A673 (cell line): ENCODE results near the gene GALNT6. TPM values are rescaled to one million over a fixed set of nuclear protein-coding genes. Genes with fewer than 3 reads are reported as not detected.

Experiments used
- BruUV-seq: library from RNA; stranded (reverse); fragments of 400-500 nt; replicated peaks from 2 replicates; lab custom pipeline; 2021; lab: Mats Ljungman, UMichigan
- CTCF ChIA-PET: fragments of 300-600 bp; sonication (Branson Sonifier 250); formaldehyde crosslinking; loops from one replicate; lab custom pipeline; 2022; ENCODE audit warnings: antibody characterized with exemption; lab: Charles Lee
- POLR2A ChIA-PET: fragments of 300-600 bp; sonication (Branson Sonifier 250); formaldehyde crosslinking; loops from one replicate; lab custom pipeline; 2022; ENCODE audit warnings: antibody characterized with exemption; ENCODE audit not compliant: low non-redundant PET; lab: Charles Lee
- DNase-seq: peaks from one replicate; pipeline ENCODE4 v3.0.0-alpha.2; 2015; ENCODE audit warnings: low spot score
- H3K27ac ChIP-seq: fragments of 200-600 bp; sonication (generic); 2 replicates; pipeline ENCODE4 v1.5.1; 2016; ENCODE audit warnings: mixed run types, low read depth, mild to moderate bottlenecking, mixed read lengths, antibody characterized with exemption, low read length; ENCODE audit not compliant: poor library complexity, severe bottlenecking
- H3K27me3 ChIP-seq: fragments of 200-600 bp; sonication (generic); replicated peaks from 2 replicates; pipeline ENCODE4 v1.6.1; 2017; ENCODE audit warnings: mixed run types, low read depth, mild to moderate bottlenecking, mixed read lengths, antibody characterized with exemption, low read length; ENCODE audit not compliant: insufficient read depth, poor library complexity
- H3K36me3 ChIP-seq: fragments of 200-600 bp; sonication (generic); 2 replicates; pipeline ENCODE4 v1.6.1; 2016; ENCODE audit warnings: mixed run types, mild to moderate bottlenecking, mixed read lengths, antibody characterized with exemption, low read length; ENCODE audit not compliant: insufficient read depth, poor library complexity, severe bottlenecking
- H3K4me1 ChIP-seq: fragments of 200-600 bp; sonication (generic); 2 replicates; pipeline ENCODE4 v1.6.1; 2017; ENCODE audit warnings: mixed run types, mild to moderate bottlenecking, mixed read lengths, antibody characterized with exemption, low read length; ENCODE audit not compliant: insufficient read depth, poor library complexity, severe bottlenecking
- H3K4me3 ChIP-seq: fragments of 200-600 bp; sonication (generic); 2 replicates; pipeline ENCODE4 v1.5.1; 2016; ENCODE audit warnings: low read depth, mixed run types, mild to moderate bottlenecking, mixed read lengths, low read length; ENCODE audit not compliant: poor library complexity, severe bottlenecking
- H3K9me3 ChIP-seq: fragments of 200-600 bp; sonication (generic); 2 replicates; pipeline ENCODE4 v1.6.1; 2016; ENCODE audit warnings: mixed run types, low read depth, mild to moderate bottlenecking, mixed read lengths, antibody characterized with exemption, low read length; ENCODE audit not compliant: poor library complexity, severe bottlenecking
- CTCF ChIP-seq: fragments of 300-800, 200-600 bp; sonication (generic); conservative IDR thresholded peaks from 2 replicates; pipeline ENCODE4 v1.5.1; 2017; ENCODE audit warnings: low read depth, mild to moderate bottlenecking, antibody characterized with exemption, low read length, moderate library complexity, mixed read lengths
- EZH2 ChIP-seq: fragments of 200-600 bp; sonication (generic); IDR thresholded peaks from 2 replicates; pipeline ENCODE4 v1.6.1; 2017; ENCODE audit warnings: borderline replicate concordance, low read depth, mild to moderate bottlenecking, mixed read lengths, antibody characterized with exemption, low read length; ENCODE audit not compliant: poor library complexity, severe bottlenecking
- intact Hi-C: fragments of 100-400 bp; cut with micrococcal nuclease; formaldehyde crosslinking; loops from one replicate; pipeline ENCODE4 v1.10.0; 2022; ENCODE audit not compliant: unreplicated experiment
- total RNA-seq: library from RNA; stranded (reverse); gene quantifications from 2 replicates; pipeline ENCODE4 v1.2.3, GENCODE V29; 2021

The GALNT6 gene
- total RNA-seq, 1 experiment from 2014 or later, result 0.26 TPM

GRCh38 chr12:51372021-51372420 lies 19.2 kb downstream of the GALNT6 start:
- no peak for TF ChIP-seq EZH2
- TF ChIP-seq CTCF, result no peak
- no peak overlapping the region for H3K4me3 ChIP-seq
- CTCF ChIA-PET, result interaction anchor here (0.6 kb wide), 1 partner anchor 55 kb away, joined by 9 read pairs; no protein-coding TSS in a partner anchor
- DNase-seq, result no peak
- intact Hi-C loops, result no loop called here
- H3K9me3 ChIP-seq, result no peaks in the 10 kb centered on the region
- peaks cover 2% of the 10 kb centered on the region for H3K4me1 ChIP-seq
- POLR2A ChIA-PET, result no interaction called here
- H3K27ac ChIP-seq, result no peak overlapping the region
- BruUV-seq, result no TSS peak
- H3K27me3 ChIP-seq, result no peaks in the 10 kb centered on the region
- H3K36me3 ChIP-seq, result no peaks in the 10 kb centered on the region

- Histone ChIP-seq H3K27ac (no peak overlapping the region), H3K27me3 (no peaks in the 10 kb centered on the region), H3K36me3 (no peaks in the 10 kb centered on the region), H3K9me3 (no peaks in the 10 kb centered on the region), H3K4me1 (no peaks in the 10 kb centered on the region), H3K4me3 (no peak overlapping the region)
- TF ChIP-seq CTCF (no peak), EZH2 (no peak)
- DNase-seq, result peak; percentile 56
- POLR2A ChIA-PET, result no interaction called here
- CTCF ChIA-PET, result no interaction called here
- no TSS peak for BruUV-seq
- intact Hi-C loops, result no loop called here
Measured at GRCh38 chr12:51371295-51371953, 19.8 kb downstream of the GALNT6 start.

GRCh38 chr12:51370667-51371066 lies 20.5 kb downstream of the GALNT6 start:
- H3K4me3 ChIP-seq, result no peak overlapping the region
- H3K9me3 ChIP-seq, result no peaks in the 10 kb centered on the region
- no peaks in the 10 kb centered on the region for H3K4me1 ChIP-seq
- H3K27me3 ChIP-seq, result no peaks in the 10 kb centered on the region
- intact Hi-C loops, result no loop called here
- ChIA-PET CTCF (no interaction called here), POLR2A (no interaction called here)
- TF ChIP-seq EZH2, result no peak
- TF ChIP-seq CTCF, result no peak
- H3K36me3 ChIP-seq, result no peaks in the 10 kb centered on the region
- no TSS peak for BruUV-seq
- no peak overlapping the region for H3K27ac ChIP-seq
- DNase-seq, result no peak
